ENCODE results near the gene NLRC5. TPM values are rescaled to one million over a fixed set of nuclear protein-coding genes. Genes with fewer than 3 reads are reported as not detected.

The NLRC5 gene
- total and polyA plus RNA-seq, 9 of the 15 experiments (the other 6 are each of a cell fraction or from before 2014, with no cell fraction given) = 0.59 to 0.71 TPM; not detected in 7

DNA sequence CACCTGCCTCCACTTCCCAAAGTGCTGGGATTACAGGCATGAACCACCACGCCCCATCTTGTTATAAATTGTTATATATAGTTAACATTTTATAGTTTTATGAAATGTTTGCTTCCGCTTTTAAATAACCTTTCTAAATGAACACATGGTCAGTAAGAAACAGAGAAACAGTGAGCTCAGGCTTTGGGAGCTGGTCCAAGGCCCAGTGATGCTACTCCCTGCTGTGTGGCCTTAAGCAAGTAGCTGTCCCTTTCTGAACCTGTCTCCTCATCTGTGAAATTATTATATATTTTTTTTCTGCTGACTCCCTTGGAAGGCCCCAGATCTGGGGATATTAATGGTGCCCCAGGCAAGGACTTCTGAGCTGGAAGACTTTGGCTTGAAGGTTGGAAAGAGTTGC is 122.1 kb downstream of the NLRC5 start:
- no peaks in the 10 kb centered on the region for H3K9me1 ChIP-seq (ENCODE audit: control insufficient read depth, insufficient read depth, low read length)
- 0 out of 2 replicates have a peak, but pooled peaks cover 3% of the 10 kb centered on the region for H4K20me1 ChIP-seq (replicated peaks; ENCODE audit: control insufficient read depth, insufficient read depth, low read length)
- no peak overlapping the region for H2AFZ ChIP-seq (ENCODE audit: low read depth, low read length)
- H3K36me3 ChIP-seq (ENCODE audit: control insufficient read depth, insufficient read depth, low read length) = no peaks in the 10 kb centered on the region
- TF ChIP-seq RBM25 (IDR thresholded peaks at IDR 0.05; ENCODE audit: low read depth, low read length, severe bottlenecking) = peak; percentile 92
- TF ChIP-seq, protein P1, sequence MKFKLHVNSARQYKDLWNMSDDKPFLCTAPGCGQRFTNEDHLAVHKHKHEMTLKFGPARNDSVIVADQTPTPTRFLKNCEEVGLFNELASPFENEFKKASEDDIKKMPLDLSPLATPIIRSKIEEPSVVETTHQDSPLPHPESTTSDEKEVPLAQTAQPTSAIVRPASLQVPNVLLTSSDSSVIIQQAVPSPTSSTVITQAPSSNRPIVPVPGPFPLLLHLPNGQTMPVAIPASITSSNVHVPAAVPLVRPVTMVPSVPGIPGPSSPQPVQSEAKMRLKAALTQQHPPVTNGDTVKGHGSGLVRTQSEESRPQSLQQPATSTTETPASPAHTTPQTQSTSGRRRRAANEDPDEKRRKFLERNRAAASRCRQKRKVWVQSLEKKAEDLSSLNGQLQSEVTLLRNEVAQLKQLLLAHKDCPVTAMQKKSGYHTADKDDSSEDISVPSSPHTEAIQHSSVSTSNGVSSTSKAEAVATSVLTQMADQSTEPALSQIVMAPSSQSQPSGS (CRISPR knock-in tag; IDR thresholded peaks at IDR 0.05) = no peak
- TF ChIP-seq ZNF224 (CRISPR knock-in tag; IDR thresholded peaks at IDR 0.05) = no peak
- TF ChIP-seq BRD4 (IDR thresholded peaks at IDR 0.05) = no peak
- TF ChIP-seq SAFB (IDR thresholded peaks at IDR 0.05; ENCODE audit: borderline replicate concordance, low read depth, low read length) = no peak
- peak; percentile 71 for TF ChIP-seq ZFP36 (IDR thresholded peaks at IDR 0.05; ENCODE audit: low read depth, low read length, partially characterized antibody)
- TF ChIP-seq, protein P2, sequence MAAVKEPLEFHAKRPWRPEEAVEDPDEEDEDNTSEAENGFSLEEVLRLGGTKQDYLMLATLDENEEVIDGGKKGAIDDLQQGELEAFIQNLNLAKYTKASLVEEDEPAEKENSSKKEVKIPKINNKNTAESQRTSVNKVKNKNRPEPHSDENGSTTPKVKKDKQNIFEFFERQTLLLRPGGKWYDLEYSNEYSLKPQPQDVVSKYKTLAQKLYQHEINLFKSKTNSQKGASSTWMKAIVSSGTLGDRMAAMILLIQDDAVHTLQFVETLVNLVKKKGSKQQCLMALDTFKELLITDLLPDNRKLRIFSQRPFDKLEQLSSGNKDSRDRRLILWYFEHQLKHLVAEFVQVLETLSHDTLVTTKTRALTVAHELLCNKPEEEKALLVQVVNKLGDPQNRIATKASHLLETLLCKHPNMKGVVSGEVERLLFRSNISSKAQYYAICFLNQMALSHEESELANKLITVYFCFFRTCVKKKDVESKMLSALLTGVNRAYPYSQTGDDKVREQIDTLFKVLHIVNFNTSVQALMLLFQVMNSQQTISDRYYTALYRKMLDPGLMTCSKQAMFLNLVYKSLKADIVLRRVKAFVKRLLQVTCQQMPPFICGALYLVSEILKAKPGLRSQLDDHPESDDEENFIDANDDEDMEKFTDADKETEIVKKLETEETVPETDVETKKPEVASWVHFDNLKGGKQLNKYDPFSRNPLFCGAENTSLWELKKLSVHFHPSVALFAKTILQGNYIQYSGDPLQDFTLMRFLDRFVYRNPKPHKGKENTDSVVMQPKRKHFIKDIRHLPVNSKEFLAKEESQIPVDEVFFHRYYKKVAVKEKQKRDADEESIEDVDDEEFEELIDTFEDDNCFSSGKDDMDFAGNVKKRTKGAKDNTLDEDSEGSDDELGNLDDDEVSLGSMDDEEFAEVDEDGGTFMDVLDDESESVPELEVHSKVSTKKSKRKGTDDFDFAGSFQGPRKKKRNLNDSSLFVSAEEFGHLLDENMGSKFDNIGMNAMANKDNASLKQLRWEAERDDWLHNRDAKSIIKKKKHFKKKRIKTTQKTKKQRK (IDR thresholded peaks at IDR 0.05; ENCODE audit: borderline replicate concordance, low read depth, low read length) = no peak
- peak in 1 of 2 experiments; percentile 48; a peak in 1 of 4 replicates for TF ChIP-seq KDM1A (IDR thresholded peaks at IDR 0.05)
- TF ChIP-seq SMAD1 (IDR thresholded peaks at IDR 0.05; ENCODE audit: low read depth, low read length, partially characterized antibody) = no peak
- peak; percentile 88 for TF ChIP-seq BCOR (IDR thresholded peaks at IDR 0.05)
- no peak for TF ChIP-seq NFE2 (IDR thresholded peaks at IDR 0.05; ENCODE audit: low read depth)
- TF ChIP-seq, protein P3, sequence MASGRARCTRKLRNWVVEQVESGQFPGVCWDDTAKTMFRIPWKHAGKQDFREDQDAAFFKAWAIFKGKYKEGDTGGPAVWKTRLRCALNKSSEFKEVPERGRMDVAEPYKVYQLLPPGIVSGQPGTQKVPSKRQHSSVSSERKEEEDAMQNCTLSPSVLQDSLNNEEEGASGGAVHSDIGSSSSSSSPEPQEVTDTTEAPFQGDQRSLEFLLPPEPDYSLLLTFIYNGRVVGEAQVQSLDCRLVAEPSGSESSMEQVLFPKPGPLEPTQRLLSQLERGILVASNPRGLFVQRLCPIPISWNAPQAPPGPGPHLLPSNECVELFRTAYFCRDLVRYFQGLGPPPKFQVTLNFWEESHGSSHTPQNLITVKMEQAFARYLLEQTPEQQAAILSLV (tag; IDR thresholded peaks at IDR 0.05) = no peak
- TF ChIP-seq, protein P4, sequence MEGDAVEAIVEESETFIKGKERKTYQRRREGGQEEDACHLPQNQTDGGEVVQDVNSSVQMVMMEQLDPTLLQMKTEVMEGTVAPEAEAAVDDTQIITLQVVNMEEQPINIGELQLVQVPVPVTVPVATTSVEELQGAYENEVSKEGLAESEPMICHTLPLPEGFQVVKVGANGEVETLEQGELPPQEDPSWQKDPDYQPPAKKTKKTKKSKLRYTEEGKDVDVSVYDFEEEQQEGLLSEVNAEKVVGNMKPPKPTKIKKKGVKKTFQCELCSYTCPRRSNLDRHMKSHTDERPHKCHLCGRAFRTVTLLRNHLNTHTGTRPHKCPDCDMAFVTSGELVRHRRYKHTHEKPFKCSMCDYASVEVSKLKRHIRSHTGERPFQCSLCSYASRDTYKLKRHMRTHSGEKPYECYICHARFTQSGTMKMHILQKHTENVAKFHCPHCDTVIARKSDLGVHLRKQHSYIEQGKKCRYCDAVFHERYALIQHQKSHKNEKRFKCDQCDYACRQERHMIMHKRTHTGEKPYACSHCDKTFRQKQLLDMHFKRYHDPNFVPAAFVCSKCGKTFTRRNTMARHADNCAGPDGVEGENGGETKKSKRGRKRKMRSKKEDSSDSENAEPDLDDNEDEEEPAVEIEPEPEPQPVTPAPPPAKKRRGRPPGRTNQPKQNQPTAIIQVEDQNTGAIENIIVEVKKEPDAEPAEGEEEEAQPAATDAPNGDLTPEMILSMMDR (IDR thresholded peaks at IDR 0.05 in 2 of 3, conservative IDR thresholded peaks at IDR 0.05 in 1 of 3; ENCODE audit: insufficient read depth in 2 of 3, low read depth in 1 of 3, low read length in 3 of 3) = no peak
- H3K27ac ChIP-seq (ENCODE audit: extremely low read depth, low read depth, low read length) = no peak overlapping the region
- no peak for DNase-seq (ENCODE audit: extremely low read depth in 1 of 4, low spot score in 3 of 4)
- in situ Hi-C loops (cut with MboI) (no loop called here), intact Hi-C loops (cut with micrococcal nuclease) (no loop called here)
- BruUV-seq (replicated peaks) = no TSS peak
- no peaks in the 10 kb centered on the region for H3K9me3 ChIP-seq (replicated peaks; ENCODE audit: control insufficient read depth, insufficient read depth, low read depth, low read length)
- WGBS (ENCODE audit: insufficient coverage, low coverage, missing lambda C conversion rate) = 80% methylated on average over 2 of the region's 2 CpGs
- no peaks in the 10 kb centered on the region for H3K27me3 ChIP-seq (ENCODE audit: control insufficient read depth in 2 of 2, insufficient read depth in 2 of 2, low read length in 2 of 2)
- no peak overlapping the region for H3K4me3 ChIP-seq
- no peak for ATAC-seq
- peaks cover 22 to 24% of the 10 kb centered on the region in 2 experiments for H3K4me1 ChIP-seq (replicated peaks in 1 of 2; ENCODE audit: control insufficient read depth in 2 of 2, insufficient read depth in 2 of 2, low read length in 2 of 2)
- H3K4me2 ChIP-seq (ENCODE audit: insufficient read depth, low read length) = no peak overlapping the region
- H3K79me2 ChIP-seq (ENCODE audit: control insufficient read depth, insufficient read depth, low read length) = no peaks in the 10 kb centered on the region
- no peak for FAIRE-seq
- CTCF ChIA-PET (ENCODE audit: low intra/inter-chr PET ratio) = no interaction called here
- POLR2A ChIA-PET = interaction anchor here (0.8 to 1.0 kb wide), 3 partner anchors 9 to 13 kb away, joined by 3 to 4 read pairs (median 4); no protein-coding TSS in a partner anchor
- no peak overlapping the region for H3K9ac ChIP-seq (ENCODE audit: insufficient read depth in 1 of 2, low read depth in 2 of 2, low read length in 2 of 2)
